Activated naive CD4-positive, alpha-beta T cell treated with anti-CD3 and anti-CD28 coated beads, Interleukin-2, amount 10 ng/mL, durations not matched to agents 7 days and 5 days (primary cell): Measurements from ENCODE around the gene SIRPB1.

ENCODE experiments used
- CTCF ChIA-PET: fragments of 350-600 bp; sonication (Branson Sonifier 250); formaldehyde crosslinking; loops from one replicate; lab custom pipeline; 2021; ENCODE audit warnings: antibody characterized with exemption; lab: Charles Lee
- DNase-seq: peaks from one replicate; pipeline ENCODE4 v3.0.0-alpha.2; 2020
- H3K27ac Mint-ChIP-seq: one replicate; pipeline ENCODE4 v1.8.0; 2021; ENCODE audit warnings: mild to moderate bottlenecking, moderate library complexity, mixed read lengths
- H3K27me3 Mint-ChIP-seq: one replicate; pipeline ENCODE4 v1.8.0; 2021; ENCODE audit warnings: mild to moderate bottlenecking, mixed read lengths
- H3K36me3 Mint-ChIP-seq: one replicate; pipeline ENCODE4 v1.8.0; 2021; ENCODE audit warnings: mixed read lengths
- H3K4me1 Mint-ChIP-seq: one replicate; pipeline ENCODE4 v1.8.0; 2021; ENCODE audit warnings: mixed read lengths
- H3K4me3 Mint-ChIP-seq: one replicate; pipeline ENCODE4 v1.8.0; 2021; ENCODE audit warnings: mild to moderate bottlenecking, moderate library complexity, mixed read lengths
- H3K9me3 Mint-ChIP-seq: one replicate; pipeline ENCODE4 v1.8.0; 2021; ENCODE audit warnings: mixed read lengths

SIRPB1 gene

GRCh38 chr20:1619861-1620444 is at the start of gene SIRPB1:
TSS of gene SIRPB1 (minus strand) at chr20:1620009. CDS start at chr20:1619944, 65 bp downstream.
- peak; percentile 52 for DNase-seq
- H3K36me3 Mint-ChIP-seq: peaks cover 50% of the 10 kb centered on the region
- H3K27me3 Mint-ChIP-seq: no peaks in the 10 kb centered on the region

DNA sequence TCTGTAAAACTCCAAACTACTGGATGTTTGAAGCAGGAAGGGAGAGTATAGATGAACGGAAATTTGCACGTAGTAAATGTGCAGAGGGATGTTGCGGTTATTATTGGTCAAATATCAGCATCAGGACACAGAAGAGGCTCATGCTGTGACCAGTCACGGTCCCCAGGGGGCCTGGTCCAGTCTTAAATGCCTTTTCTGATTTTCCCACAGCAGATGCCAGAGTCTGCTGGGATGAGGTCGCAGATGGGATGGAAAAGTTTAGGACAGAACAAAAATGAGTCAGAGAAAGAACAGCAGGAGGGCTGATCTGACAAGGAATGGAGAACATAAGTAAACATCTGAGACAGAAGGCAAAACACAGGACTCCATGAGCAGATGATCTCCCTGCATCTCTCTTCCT is 49.5 kb upstream of the SIRPB1 start:
- no peaks in the 10 kb centered on the region for H3K27me3 Mint-ChIP-seq
- H3K4me1 Mint-ChIP-seq: peaks cover 86% of the 10 kb centered on the region
- H3K36me3 Mint-ChIP-seq: peaks cover 39% of the 10 kb centered on the region
- CTCF ChIA-PET: no interaction called here
- H3K9me3 Mint-ChIP-seq: peaks cover 14% of the 10 kb centered on the region
- no peak overlapping the region for H3K4me3 Mint-ChIP-seq
- no peak for DNase-seq
- H3K27ac Mint-ChIP-seq: no peak overlapping the region

More at GRCh38 chr20:1619861-1620444, at the start of gene SIRPB1:
- Mint-ChIP-seq H3K9me3 (peaks cover 12% of the 10 kb centered on the region), H3K4me1 (peaks cover 61% of the 10 kb centered on the region), H3K27ac (peak within 1 kb of the TSS; percentile 29), H3K4me3 (peak within 1 kb of the TSS; percentile 13)
- CTCF ChIA-PET: interaction anchor here (1.0 kb wide), 1 partner anchor 114 kb away, joined by 3 read pairs; no protein-coding TSS in a partner anchor

DNA sequence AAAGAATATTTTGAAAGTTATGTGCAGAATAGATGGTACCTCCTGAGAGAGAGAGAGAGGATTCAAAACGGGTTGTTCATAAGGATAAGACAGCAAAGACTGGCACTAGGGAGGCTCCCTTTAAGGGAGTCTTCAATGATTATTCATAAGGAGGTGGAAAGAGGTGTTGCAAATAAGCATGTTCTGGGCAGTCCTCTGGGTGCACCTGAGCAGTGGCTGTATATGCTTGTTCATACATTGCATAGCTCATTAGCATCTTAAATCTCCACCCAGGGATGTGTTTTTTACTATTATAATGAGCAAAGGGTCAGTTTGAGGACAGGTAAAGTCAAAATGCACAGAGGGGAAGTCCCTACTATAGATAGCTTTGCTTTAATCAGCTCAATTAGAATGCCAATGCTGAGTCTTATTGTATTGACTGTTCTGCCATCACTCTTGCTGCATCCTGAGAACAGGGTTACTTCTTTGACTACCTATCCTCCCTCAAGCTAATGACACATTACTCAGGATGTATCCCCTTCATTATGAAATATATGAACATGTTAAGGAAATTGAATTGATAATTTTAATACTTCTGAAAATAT is 47.8 kb upstream of the SIRPB1 start:
- CTCF ChIA-PET: interaction anchor here (1.0 kb wide), 1 partner anchor 66 kb away, joined by 3 read pairs; no protein-coding TSS in a partner anchor
- H3K4me3 Mint-ChIP-seq: no peak overlapping the region

DNA sequence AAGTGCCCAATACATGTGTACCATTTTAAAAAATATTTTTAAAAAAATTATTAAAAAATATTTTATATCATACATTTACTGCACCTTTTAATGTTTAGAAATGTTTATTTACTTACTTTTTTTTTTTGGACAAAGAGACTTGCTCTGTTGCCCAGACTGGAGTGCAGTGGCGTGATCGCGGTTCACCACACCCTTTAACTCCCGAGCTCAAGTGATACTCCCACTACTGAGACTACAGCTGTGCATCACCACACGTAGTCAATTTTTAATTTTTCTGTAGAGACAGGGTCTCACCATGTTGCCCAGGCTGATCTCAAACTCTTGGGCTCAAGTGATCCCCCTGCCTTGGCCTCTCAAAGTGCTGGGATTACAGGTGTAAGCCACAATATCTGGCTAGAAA is 47.0 kb upstream of the SIRPB1 start:
- Mint-ChIP-seq H3K4me1 (peaks cover 85% of the 10 kb centered on the region), H3K27me3 (no peaks in the 10 kb centered on the region), H3K36me3 (peaks cover 36% of the 10 kb centered on the region), H3K9me3 (peaks cover 11% of the 10 kb centered on the region), H3K4me3 (no peak overlapping the region), H3K27ac (peak overlapping the region; percentile 20)
- no peak for DNase-seq
- CTCF ChIA-PET: no interaction called here

More for the DNA sequence above, 47.8 kb upstream of the SIRPB1 start:
- H3K36me3 Mint-ChIP-seq: peaks cover 42% of the 10 kb centered on the region
- peaks cover 85% of the 10 kb centered on the region for H3K4me1 Mint-ChIP-seq
- peaks cover 14% of the 10 kb centered on the region for H3K9me3 Mint-ChIP-seq
- peak overlapping the region; percentile 20 for H3K27ac Mint-ChIP-seq
- DNase-seq: no peak
- H3K27me3 Mint-ChIP-seq: no peaks in the 10 kb centered on the region

GRCh38 chr20:1665345-1665744 is 45.5 kb upstream of the SIRPB1 start:
- Mint-ChIP-seq H3K4me1 (peaks cover 87% of the 10 kb centered on the region), H3K4me3 (peak overlapping the region; percentile 65), H3K36me3 (peaks cover 29% of the 10 kb centered on the region), H3K9me3 (peaks cover under 1% of the 10 kb centered on the region), H3K27ac (peak overlapping the region; percentile 90), H3K27me3 (no peaks in the 10 kb centered on the region)
- CTCF ChIA-PET: interaction anchor here (1.2 to 1.8 kb wide), 2 partner anchors 9 to 69 kb away, joined by 4 to 6 read pairs; no protein-coding TSS in a partner anchor
- DNase-seq: no peak

DNA sequence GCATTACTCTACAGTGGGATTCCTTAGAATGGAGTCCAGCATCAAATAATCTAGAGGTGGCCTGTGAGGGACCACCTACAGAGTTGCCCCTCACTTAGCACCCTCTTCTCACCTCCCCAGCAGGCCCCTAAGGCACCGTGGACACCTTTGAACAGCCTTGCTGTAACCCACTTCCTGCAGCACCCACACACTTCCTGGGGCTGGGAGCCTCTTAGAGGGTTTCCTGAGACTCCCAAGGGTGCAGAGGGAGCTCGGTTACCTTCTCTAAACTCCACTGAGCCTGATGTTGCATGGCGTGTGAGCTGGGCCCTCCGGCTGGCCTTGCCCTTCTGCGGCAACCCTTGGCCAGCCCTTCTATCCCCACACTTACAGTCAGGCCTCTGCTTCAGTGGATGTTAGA is 45.1 kb upstream of the SIRPB1 start:
- H3K27me3 Mint-ChIP-seq: no peaks in the 10 kb centered on the region
- H3K4me1 Mint-ChIP-seq: peaks cover 90% of the 10 kb centered on the region
- peak overlapping the region; percentile 90 for H3K27ac Mint-ChIP-seq
- peaks cover 2% of the 10 kb centered on the region for H3K9me3 Mint-ChIP-seq
- peak; percentile 73 for DNase-seq
- H3K36me3 Mint-ChIP-seq: peaks cover 27% of the 10 kb centered on the region
- peak overlapping the region; percentile 65 for H3K4me3 Mint-ChIP-seq
- CTCF ChIA-PET: interaction anchor here (1.0 to 1.8 kb wide), 3 partner anchors 9 to 70 kb away, joined by 3 to 6 read pairs (median 4); no protein-coding TSS in a partner anchor

DNA sequence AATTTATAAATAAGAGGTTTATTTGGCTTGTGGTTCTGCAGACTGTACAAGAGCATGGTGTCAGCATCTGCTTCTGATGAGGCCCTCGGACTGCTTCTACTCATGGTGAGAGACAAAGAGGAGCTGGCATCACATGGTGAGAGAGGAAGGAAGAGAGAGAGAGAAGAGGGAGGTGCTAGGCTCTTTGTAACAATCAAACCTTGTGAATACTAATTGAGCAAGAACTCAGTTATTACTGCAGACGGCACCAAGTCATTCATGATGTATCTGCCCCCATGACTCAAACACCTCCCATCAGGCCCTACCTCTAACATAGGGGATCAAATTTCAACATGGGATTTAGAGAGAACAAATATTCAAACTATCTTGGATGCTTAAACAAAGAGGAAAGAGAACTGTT is 44.1 kb upstream of the SIRPB1 start:
- Mint-ChIP-seq H3K4me3 (peak overlapping the region; percentile 42), H3K36me3 (peaks cover 21% of the 10 kb centered on the region), H3K27ac (peak overlapping the region; percentile 90), H3K9me3 (peaks cover 2% of the 10 kb centered on the region), H3K27me3 (no peaks in the 10 kb centered on the region), H3K4me1 (peaks cover 95% of the 10 kb centered on the region)
- no peak for DNase-seq
- CTCF ChIA-PET: interaction anchor here (1.0 to 1.8 kb wide), 2 partner anchors 12 to 71 kb away, joined by 3 to 6 read pairs; no protein-coding TSS in a partner anchor

DNA sequence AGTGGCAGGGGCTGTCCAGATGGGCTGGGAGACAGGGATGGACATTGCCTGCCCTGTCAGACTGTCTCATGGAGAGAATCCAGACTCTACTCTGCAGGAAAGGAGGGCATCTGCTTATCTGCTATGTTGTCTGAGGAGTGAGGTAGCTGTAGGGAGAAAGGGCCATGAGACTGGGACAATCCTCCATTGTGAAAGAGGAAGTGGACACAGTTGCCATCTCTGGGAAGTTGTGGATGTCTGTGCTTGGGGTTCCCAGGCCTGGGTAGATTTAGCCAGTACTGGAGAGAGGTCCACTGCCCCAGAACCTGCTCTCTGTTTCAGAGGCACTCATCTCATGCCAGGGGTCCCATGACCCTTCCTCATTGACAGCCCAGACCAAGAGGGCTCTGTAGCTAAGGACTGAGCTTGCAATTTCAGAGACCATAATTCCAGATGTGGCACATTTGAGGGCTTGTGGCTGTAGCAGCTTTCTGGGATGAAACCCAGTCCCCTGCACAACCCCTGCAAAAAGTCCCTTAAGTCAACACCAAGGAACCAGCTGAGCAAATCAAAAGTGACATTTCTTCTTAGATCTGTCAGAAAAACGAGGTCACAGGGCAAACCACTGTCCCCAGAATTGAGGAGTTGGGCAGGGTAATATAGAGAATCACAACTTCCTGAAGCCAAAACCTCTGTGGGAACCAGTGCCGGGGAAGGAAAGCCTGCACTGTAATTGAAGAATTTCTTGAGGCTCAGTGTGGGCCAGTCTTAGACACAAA is 41.9 kb upstream of the SIRPB1 start:
- Mint-ChIP-seq H3K36me3 (peaks cover 23% of the 10 kb centered on the region), H3K9me3 (peaks cover 2% of the 10 kb centered on the region), H3K4me1 (peaks cover 96% of the 10 kb centered on the region), H3K27ac (peak overlapping the region; percentile 98), H3K4me3 (peak overlapping the region; percentile 41), H3K27me3 (no peaks in the 10 kb centered on the region)
- CTCF ChIA-PET: interaction anchor here (1.3 kb wide), 1 partner anchor 73 kb away, joined by 3 read pairs; no protein-coding TSS in a partner anchor
- no peak for DNase-seq

DNA sequence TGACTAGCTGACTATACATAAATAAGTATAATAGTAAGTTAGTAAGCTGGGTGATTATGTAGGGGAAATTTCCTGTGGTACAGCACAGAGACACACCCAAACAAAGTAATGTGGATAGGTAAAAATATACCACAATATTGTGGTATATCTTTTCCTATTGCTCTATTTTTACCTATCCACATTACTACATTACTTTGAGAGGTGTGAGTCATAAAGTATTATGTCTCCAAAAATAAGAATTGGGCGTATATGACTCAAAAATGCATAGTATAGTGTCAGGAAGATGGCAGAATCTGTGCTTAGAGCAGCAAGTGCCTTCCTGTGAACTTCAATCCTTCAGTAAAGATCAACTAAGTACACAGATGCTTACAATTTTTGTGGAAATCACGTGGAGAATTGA is 40.4 kb upstream of the SIRPB1 start:
- no peak for DNase-seq
- Mint-ChIP-seq H3K4me3 (peak overlapping the region; percentile 42), H3K4me1 (peaks cover 87% of the 10 kb centered on the region), H3K36me3 (peaks cover 31% of the 10 kb centered on the region), H3K27ac (peak overlapping the region; percentile 98), H3K9me3 (peaks cover 2% of the 10 kb centered on the region), H3K27me3 (no peaks in the 10 kb centered on the region)
- CTCF ChIA-PET: no interaction called here

DNA sequence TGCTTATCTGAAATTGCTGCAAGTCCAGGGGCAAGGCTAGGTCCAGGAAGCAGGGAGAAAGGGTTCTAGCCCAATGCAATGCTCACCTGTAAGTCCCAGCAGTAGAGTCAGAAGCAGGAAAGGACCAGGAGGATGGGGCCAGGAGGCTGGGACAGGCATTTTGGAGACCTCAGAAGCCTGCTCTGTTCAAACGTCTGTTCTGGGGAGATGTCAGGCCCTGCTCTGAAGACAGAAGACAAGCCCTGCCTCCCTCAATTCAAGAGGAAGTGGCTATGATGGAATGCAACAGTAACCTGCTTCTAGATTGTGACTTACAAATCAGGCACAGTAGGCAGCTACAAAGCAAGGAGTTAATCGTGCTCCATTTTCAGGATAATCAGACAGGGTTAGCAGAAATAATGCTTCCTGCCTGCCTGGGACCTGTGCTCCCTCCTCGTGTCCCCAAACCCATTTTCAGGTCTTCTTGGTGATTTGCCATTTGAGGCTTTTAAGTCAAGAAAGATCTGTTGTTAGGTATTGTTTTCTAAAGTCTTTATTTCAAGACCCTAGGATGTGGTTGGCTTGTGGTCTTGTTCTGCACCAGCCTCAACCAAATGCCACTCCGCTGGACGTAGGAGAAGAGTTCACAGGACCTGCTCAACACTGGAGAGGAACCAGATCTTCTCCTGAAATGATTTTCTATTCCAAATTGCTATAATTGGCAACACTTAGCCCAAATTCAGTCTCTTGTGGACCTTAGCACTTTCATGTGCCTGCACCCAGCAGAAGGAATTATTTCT is 37.9 kb upstream of the SIRPB1 start, which contains the start of gene SIRPG:
SIRPG (minus strand) TSS at position 224 of the 779 bp plus-strand sequence; CDS start at position 159, 65 bp downstream.
- H3K36me3 Mint-ChIP-seq: peaks cover 50% of the 10 kb centered on the region
- peak; percentile 70 for DNase-seq
- no peaks in the 10 kb centered on the region for H3K27me3 Mint-ChIP-seq
- peaks cover 88% of the 10 kb centered on the region for H3K4me1 Mint-ChIP-seq
- H3K9me3 Mint-ChIP-seq: peaks cover 21% of the 10 kb centered on the region
- H3K4me3 Mint-ChIP-seq: peak within 1 kb of the TSS; percentile 82
- CTCF ChIA-PET: no interaction called here
- H3K27ac Mint-ChIP-seq: peak within 1 kb of the TSS; percentile 98

DNA sequence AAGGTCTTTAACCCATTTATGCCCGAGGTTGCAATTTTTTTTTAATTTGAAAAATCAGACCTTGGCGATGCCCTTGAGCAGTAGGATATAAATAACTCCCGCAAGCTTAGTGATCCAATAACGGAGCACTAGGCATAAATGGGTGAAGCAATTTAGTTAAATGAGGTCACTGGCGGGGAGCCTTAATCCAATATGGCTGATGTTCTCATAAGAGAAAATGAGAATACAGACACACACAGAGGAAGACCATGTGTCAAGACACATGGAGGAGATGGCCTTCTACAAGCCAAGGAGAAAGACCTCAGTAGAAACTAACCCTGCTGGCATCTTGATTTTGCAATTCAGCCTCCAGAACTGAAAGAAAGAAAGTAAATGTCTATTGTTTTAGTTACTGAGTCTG is 37.0 kb upstream of the SIRPB1 start:
- CTCF ChIA-PET: interaction anchor here (0.7 kb wide), 1 partner anchor 18 kb away, joined by 3 read pairs; no protein-coding TSS in a partner anchor
- H3K4me1 Mint-ChIP-seq: peaks cover 86% of the 10 kb centered on the region
- H3K27ac Mint-ChIP-seq: peak overlapping the region; percentile 98
- no peak for DNase-seq
- H3K9me3 Mint-ChIP-seq: peaks cover 26% of the 10 kb centered on the region
- H3K27me3 Mint-ChIP-seq: no peaks in the 10 kb centered on the region
- peaks cover 52% of the 10 kb centered on the region for H3K36me3 Mint-ChIP-seq
- peak overlapping the region; percentile 82 for H3K4me3 Mint-ChIP-seq

- peaks cover 88% of the 10 kb centered on the region for H3K4me1 Mint-ChIP-seq
- peak overlapping the region; percentile 84 for H3K4me3 Mint-ChIP-seq
- peak overlapping the region; percentile 91 for H3K27ac Mint-ChIP-seq
- DNase-seq: no peak
- H3K36me3 Mint-ChIP-seq: peaks cover 61% of the 10 kb centered on the region
- CTCF ChIA-PET: no interaction called here
- no peaks in the 10 kb centered on the region for H3K27me3 Mint-ChIP-seq
- H3K9me3 Mint-ChIP-seq: peaks cover 38% of the 10 kb centered on the region
These were observed 35.2 kb upstream of the SIRPB1 start for GRCh38 chr20:1654996-1655395.

GRCh38 chr20:1652960-1653359 is 33.2 kb upstream of the SIRPB1 start:
- H3K27me3 Mint-ChIP-seq: no peaks in the 10 kb centered on the region
- H3K4me3 Mint-ChIP-seq: peak overlapping the region; percentile 39
- CTCF ChIA-PET: interaction anchor here (1.0 kb wide), 1 partner anchor 82 kb away, joined by 3 read pairs; no protein-coding TSS in a partner anchor
- H3K4me1 Mint-ChIP-seq: peaks cover 82% of the 10 kb centered on the region
- peaks cover 76% of the 10 kb centered on the region for H3K36me3 Mint-ChIP-seq
- H3K9me3 Mint-ChIP-seq: peaks cover 38% of the 10 kb centered on the region
- H3K27ac Mint-ChIP-seq: peak overlapping the region; percentile 74
- DNase-seq: peak; percentile 41
